Astrocyte (in vitro differentiated cells and primary cell): Measurements from ENCODE around the gene P2RY13. TPM values are rescaled to one million over a fixed set of nuclear protein-coding genes. Genes with fewer than 3 reads are reported as not detected.

Experiments
- DNase-seq: peaks from one replicate; pipeline ENCODE4 v3.0.0-alpha.2; 2010; ENCODE audit warnings: low read depth
- FAIRE-seq: peaks from 2 replicates; lab custom pipeline; 2011; peaks lifted over from hg19 to GRCh38; lab: Jason Lieb, UNC
- H2AFZ ChIP-seq: 2 replicates; pipeline ENCODE4 v1.6.0; 2012; ENCODE audit warnings: low read depth, low read length, inconsistent platforms
- H3K27ac ChIP-seq: 2 replicates; pipeline ENCODE4 v1.5.1; 2011; ENCODE audit warnings: low read depth, low read length, inconsistent platforms
- H3K27me3 ChIP-seq: 2 replicates; pipeline ENCODE4 v1.6.0; 2011; ENCODE audit warnings: low read length, inconsistent platforms; ENCODE audit not compliant: insufficient read depth
- H3K36me3 ChIP-seq: 2 replicates; pipeline ENCODE4 v1.5.1; 2011; ENCODE audit warnings: low read length, inconsistent platforms; ENCODE audit not compliant: insufficient read depth
- H3K4me1 ChIP-seq: 2 replicates; pipeline ENCODE4 v1.5.1; 2011; ENCODE audit warnings: low read length, inconsistent platforms; ENCODE audit not compliant: insufficient read depth
- H3K4me2 ChIP-seq: 2 replicates; pipeline ENCODE4 v1.6.0; 2012; ENCODE audit warnings: low read length, inconsistent platforms
- H3K4me3 ChIP-seq: 2 replicates; pipeline ENCODE4 v1.5.1; 2011; ENCODE audit warnings: low read depth, mild to moderate bottlenecking, low read length, inconsistent platforms; ENCODE audit not compliant: insufficient read depth
- H3K79me2 ChIP-seq: 2 replicates; pipeline ENCODE4 v1.6.0; 2012; ENCODE audit warnings: mild to moderate bottlenecking, low read length, inconsistent platforms; ENCODE audit not compliant: insufficient read depth
- H3K9ac ChIP-seq: 2 replicates; pipeline ENCODE4 v1.6.0; 2012; ENCODE audit warnings: mild to moderate bottlenecking, low read length, inconsistent platforms
- H3K9me3 ChIP-seq: 2 replicates; pipeline ENCODE4 v1.5.1; 2012; ENCODE audit warnings: low read depth, mild to moderate bottlenecking, low read length, inconsistent platforms; ENCODE audit not compliant: insufficient read depth
- H4K20me1 ChIP-seq: 2 replicates; pipeline ENCODE4 v1.6.0; 2012; ENCODE audit warnings: low read length, inconsistent platforms; ENCODE audit not compliant: insufficient read depth
- H3K27ac Mint-ChIP-seq: one replicate; pipeline ENCODE4 v1.8.0; 2021; ENCODE audit warnings: mild to moderate bottlenecking, mixed read lengths; ENCODE audit not compliant: unreplicated experiment
- H3K27me3 Mint-ChIP-seq: one replicate; pipeline ENCODE4 v1.8.0; 2021; ENCODE audit warnings: low read depth, mixed read lengths; ENCODE audit not compliant: unreplicated experiment
- H3K36me3 Mint-ChIP-seq: one replicate; pipeline ENCODE4 v1.8.0; 2021; ENCODE audit warnings: low read depth, mixed read lengths; ENCODE audit not compliant: unreplicated experiment
- H3K4me1 Mint-ChIP-seq: one replicate; pipeline ENCODE4 v1.8.0; 2021; ENCODE audit warnings: low read depth, mixed read lengths; ENCODE audit not compliant: unreplicated experiment
- H3K4me3 Mint-ChIP-seq: one replicate; pipeline ENCODE4 v1.8.0; 2021; ENCODE audit warnings: mild to moderate bottlenecking, moderate library complexity, mixed read lengths; ENCODE audit not compliant: unreplicated experiment
- H3K9me3 Mint-ChIP-seq: one replicate; pipeline ENCODE4 v1.8.0; 2021; ENCODE audit warnings: mild to moderate bottlenecking, mixed read lengths; ENCODE audit not compliant: unreplicated experiment
- EZH2 ChIP-seq: IDR thresholded peaks from 2 replicates; pipeline ENCODE4 v1.6.1; 2012; ENCODE audit warnings: mild to moderate bottlenecking, low read length, inconsistent platforms; ENCODE audit not compliant: insufficient read depth
- total RNA-seq: library from RNA; stranded (reverse); gene quantifications from 2 replicates; pipeline ENCODE4 v1.2.1, GENCODE V29; 2021
- TF ChIP-seq, protein P1 (sequence below): IDR thresholded peaks from 2 replicates; pipeline ENCODE4 v1.5.1; 2011; ENCODE audit warnings: low read depth, mild to moderate bottlenecking, inconsistent platforms, low read length, moderate library complexity; ENCODE audit not compliant: insufficient read depth

The P2RY13 gene
- total RNA-seq, 1 donor from 2014 or later, result not detected

GRCh38 chr3:151315136-151315535 is 14.2 kb downstream of the P2RY13 start:
- Histone ChIP-seq H4K20me1 (no peaks in the 10 kb centered on the region), H3K4me3 (no peak overlapping the region), H3K9me3 (no peaks in the 10 kb centered on the region), H2AFZ (no peak overlapping the region), H3K4me2 (no peak overlapping the region), H3K9ac (no peak overlapping the region), H3K27ac (no peak overlapping the region), H3K4me1 (peaks cover 3% of the 10 kb centered on the region), H3K36me3 (no peaks in the 10 kb centered on the region), H3K79me2 (no peaks in the 10 kb centered on the region), H3K27me3 (no peaks in the 10 kb centered on the region)
- Mint-ChIP-seq H3K4me1 (peaks cover 23% of the 10 kb centered on the region), H3K36me3 (peaks cover 6% of the 10 kb centered on the region), H3K27ac (peak overlapping the region; percentile 83), H3K4me3 (peak overlapping the region; percentile 76), H3K9me3 (no peaks in the 10 kb centered on the region), H3K27me3 (no peaks in the 10 kb centered on the region)
- peak; percentile 20 for FAIRE-seq
- peak; percentile 59 for DNase-seq
- no peak for TF ChIP-seq EZH2
- TF ChIP-seq, protein P1, sequence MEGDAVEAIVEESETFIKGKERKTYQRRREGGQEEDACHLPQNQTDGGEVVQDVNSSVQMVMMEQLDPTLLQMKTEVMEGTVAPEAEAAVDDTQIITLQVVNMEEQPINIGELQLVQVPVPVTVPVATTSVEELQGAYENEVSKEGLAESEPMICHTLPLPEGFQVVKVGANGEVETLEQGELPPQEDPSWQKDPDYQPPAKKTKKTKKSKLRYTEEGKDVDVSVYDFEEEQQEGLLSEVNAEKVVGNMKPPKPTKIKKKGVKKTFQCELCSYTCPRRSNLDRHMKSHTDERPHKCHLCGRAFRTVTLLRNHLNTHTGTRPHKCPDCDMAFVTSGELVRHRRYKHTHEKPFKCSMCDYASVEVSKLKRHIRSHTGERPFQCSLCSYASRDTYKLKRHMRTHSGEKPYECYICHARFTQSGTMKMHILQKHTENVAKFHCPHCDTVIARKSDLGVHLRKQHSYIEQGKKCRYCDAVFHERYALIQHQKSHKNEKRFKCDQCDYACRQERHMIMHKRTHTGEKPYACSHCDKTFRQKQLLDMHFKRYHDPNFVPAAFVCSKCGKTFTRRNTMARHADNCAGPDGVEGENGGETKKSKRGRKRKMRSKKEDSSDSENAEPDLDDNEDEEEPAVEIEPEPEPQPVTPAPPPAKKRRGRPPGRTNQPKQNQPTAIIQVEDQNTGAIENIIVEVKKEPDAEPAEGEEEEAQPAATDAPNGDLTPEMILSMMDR, result no peak

GRCh38 chr3:151314593-151314992 is 14.8 kb downstream of the P2RY13 start:
- Mint-ChIP-seq H3K4me1 (peaks cover 24% of the 10 kb centered on the region), H3K9me3 (no peaks in the 10 kb centered on the region), H3K27me3 (no peaks in the 10 kb centered on the region), H3K36me3 (peaks cover 6% of the 10 kb centered on the region), H3K27ac (peak overlapping the region; percentile 83), H3K4me3 (peak overlapping the region; percentile 76)
- no peak overlapping the region for H2AFZ ChIP-seq
- H3K4me2 ChIP-seq, result no peak overlapping the region
- FAIRE-seq (no peak), DNase-seq (no peak)
- H3K36me3 ChIP-seq, result no peaks in the 10 kb centered on the region
- no peaks in the 10 kb centered on the region for H3K9me3 ChIP-seq
- H3K9ac ChIP-seq, result no peak overlapping the region
- peaks cover 3% of the 10 kb centered on the region for H3K4me1 ChIP-seq
- H4K20me1 ChIP-seq, result no peaks in the 10 kb centered on the region
- H3K27me3 ChIP-seq, result no peaks in the 10 kb centered on the region
- H3K4me3 ChIP-seq, result no peak overlapping the region
- no peak overlapping the region for H3K27ac ChIP-seq
- no peaks in the 10 kb centered on the region for H3K79me2 ChIP-seq
- no peak for TF ChIP-seq EZH2
- TF ChIP-seq, protein P1, result no peak

DNA sequence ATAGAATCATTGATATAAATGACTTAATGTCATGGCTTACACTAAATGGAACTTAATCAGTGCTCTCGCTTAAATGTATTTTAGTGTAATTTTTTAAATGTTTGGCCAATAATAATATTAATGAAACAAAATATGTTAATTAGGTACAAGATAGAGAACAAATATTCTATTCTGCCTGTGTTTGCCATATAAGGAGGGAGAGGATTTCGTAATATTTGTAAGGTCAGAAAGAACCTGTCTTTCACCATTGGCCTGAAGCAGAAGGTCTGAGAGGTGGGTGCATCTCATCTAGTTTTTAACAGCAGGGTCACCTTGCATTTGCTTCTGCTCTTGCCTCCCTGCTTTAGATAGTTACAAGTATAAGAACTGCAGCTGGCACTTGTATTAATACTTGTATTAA is 15.2 kb downstream of the P2RY13 start:
- no peaks in the 10 kb centered on the region for H3K9me3 ChIP-seq
- H3K27ac ChIP-seq, result no peak overlapping the region
- H2AFZ ChIP-seq, result no peak overlapping the region
- Mint-ChIP-seq H3K27ac (no peak overlapping the region), H3K36me3 (peaks cover 6% of the 10 kb centered on the region), H3K4me1 (peaks cover 27% of the 10 kb centered on the region), H3K27me3 (no peaks in the 10 kb centered on the region), H3K9me3 (no peaks in the 10 kb centered on the region), H3K4me3 (peak overlapping the region; percentile 71)
- peaks cover 3% of the 10 kb centered on the region for H3K4me1 ChIP-seq
- no peaks in the 10 kb centered on the region for H3K36me3 ChIP-seq
- H3K79me2 ChIP-seq, result no peaks in the 10 kb centered on the region
- no peaks in the 10 kb centered on the region for H4K20me1 ChIP-seq
- no peaks in the 10 kb centered on the region for H3K27me3 ChIP-seq
- H3K9ac ChIP-seq, result no peak overlapping the region
- no peak for FAIRE-seq
- no peak overlapping the region for H3K4me2 ChIP-seq
- no peak for DNase-seq
- no peak overlapping the region for H3K4me3 ChIP-seq
- TF ChIP-seq, protein P1, result no peak
- TF ChIP-seq EZH2, result no peak
